Spinal cord (tissue), 10 donors: ENCODE results near the gene NOTCH4. TPM values are rescaled to one million over a fixed set of nuclear protein-coding genes. Genes with fewer than 3 reads are reported as not detected.
"Not testable (repeated sequence)": the region's sequence is repeated elsewhere in the genome, so short reads cannot be mapped to it uniquely, and the experiment has no call there.

Experiments used
- DNase-seq, 6 donors: peaks; one replicate each; pipeline versions ENCODE4 v3.0.0 to v3.0.0-alpha.2; 2013 to 2015; ENCODE audit warnings: low spot score in 6 of 6, low read depth in 4 of 6
- H3K27ac ChIP-seq: one replicate; pipeline ENCODE4 v1.5.1; 2013; ENCODE audit warnings: low read depth, low read length, control low read depth
- H3K27me3 ChIP-seq: one replicate; pipeline ENCODE4 v1.6.1; 2013; ENCODE audit warnings: low read length; ENCODE audit not compliant: control insufficient read depth, insufficient read depth
- H3K36me3 ChIP-seq: one replicate; pipeline ENCODE4 v1.6.1; 2013; ENCODE audit warnings: low read length; ENCODE audit not compliant: control insufficient read depth, insufficient read depth
- H3K4me1 ChIP-seq: one replicate; pipeline ENCODE4 v1.6.1; 2013; ENCODE audit warnings: low read length; ENCODE audit not compliant: control insufficient read depth, insufficient read depth
- H3K4me3 ChIP-seq: one replicate; pipeline ENCODE4 v1.5.1; 2013; ENCODE audit warnings: low read depth, low read length, control low read depth
- H3K9me3 ChIP-seq: one replicate; pipeline ENCODE4 v1.6.1; 2013; ENCODE audit warnings: low read length; ENCODE audit not compliant: control insufficient read depth, insufficient read depth
- WGBS: methylation state at CpG from one replicate; pipeline ENCODE4 v1.1.5; 2013; ENCODE audit warnings: missing lambda C conversion rate; ENCODE audit not compliant: insufficient coverage; 5-methylcytosine and 5-hydroxymethylcytosine counted together
- long read RNA-seq, 4 donors: transcript quantifications; one replicate each; lab custom pipeline, GENCODE V29; 2026
- polyA plus RNA-seq, 2 donors: library from polyadenylated mRNA; unstranded; fragments of 120-200 nt; gene quantifications; one replicate each; pipeline ENCODE4 v1.2.1, GENCODE V29; 2013; ENCODE audit not compliant: insufficient read length in 2 of 2
- total RNA-seq, 2 donors: library from RNA; depleted of rRNA in 1 of 2; stranded (reverse); fragments of 120-200 nt in 1 of 2; fragments of >200 nt in 1 of 2; gene quantifications; one replicate each; pipeline versions ENCODE4 v1.2.3 to v1.2.4, GENCODE V29; 2013 to 2014
- donor health status: healthy.

The NOTCH4 gene
- total RNA-seq (10 to 100 TPM in 1 of 2 donors, 1 to 10 TPM in 1; 8.5 to 12.8 TPM), polyA plus RNA-seq (10 to 100 TPM; 23.3 to 31.2 TPM)
- long read RNA-seq, donor 1, partial matches to known transcripts: 0 of 2 reads
- long read RNA-seq, donor 1, other reads (novel, unspliced or antisense): 0 of 2 reads
- long read RNA-seq, donor 2: 0 reads
- long read RNA-seq, donor 3: 0 reads
- long read RNA-seq, donor 4, partial matches to known transcripts: 10 of 10 reads
- long read RNA-seq, donor 4, other reads (novel, unspliced or antisense): 0 of 10 reads

GRCh38 chr6:32223258-32224235 is at the start of gene NOTCH4:
Gene NOTCH4, minus strand, starts transcription at chr6:32224067. Its CDS starts 139 bp downstream, at chr6:32223928.
- WGBS: 68% methylated on average over 13 of the region's 20 CpGs
- Histone ChIP-seq H3K4me3 (no peak within 1 kb of the TSS), H3K9me3 (no peaks in the 10 kb centered on the region), H3K4me1 (no peaks in the 10 kb centered on the region), H3K27me3 (no peaks in the 10 kb centered on the region), H3K27ac (no peak within 1 kb of the TSS), H3K36me3 (no peaks in the 10 kb centered on the region)
- no peak for DNase-seq

- Histone ChIP-seq H3K36me3 (peaks cover 3% of the 10 kb centered on the region), H3K4me1 (no peaks in the 10 kb centered on the region), H3K27me3 (no peaks in the 10 kb centered on the region), H3K4me3 (no peak overlapping the region), H3K9me3 (peaks cover 2% of the 10 kb centered on the region), H3K27ac (no peak overlapping the region)
- no peak for DNase-seq
- no CpG with 5 or more reads among the region's 1 CpG for WGBS
These were observed 47.6 kb upstream of the NOTCH4 start for GRCh38 chr6:32271429-32271828.

GRCh38 chr6:32268459-32268858 is 44.6 kb upstream of the NOTCH4 start:
- WGBS: no CpG with 5 or more reads among the region's 3 CpGs
- H3K4me1 ChIP-seq, H3K27ac ChIP-seq, H3K27me3 ChIP-seq, H3K36me3 ChIP-seq, DNase-seq, H3K4me3 ChIP-seq, H3K9me3 ChIP-seq: not testable (repeated sequence)

GRCh38 chr6:32267035-32267434 is 43.2 kb upstream of the NOTCH4 start:
- no peaks in the 10 kb centered on the region for H3K9me3 ChIP-seq
- no peak overlapping the region for H3K27ac ChIP-seq
- peaks cover 9% of the 10 kb centered on the region for H3K36me3 ChIP-seq
- no peak for DNase-seq
- H3K4me1 ChIP-seq: no peaks in the 10 kb centered on the region
- no peak overlapping the region for H3K4me3 ChIP-seq
- H3K27me3 ChIP-seq: no peaks in the 10 kb centered on the region

- peaks cover 12% of the 10 kb centered on the region for H3K4me1 ChIP-seq
- not testable (repeated sequence) for H3K27me3 ChIP-seq, DNase-seq, H3K4me3 ChIP-seq, H3K27ac ChIP-seq, H3K36me3 ChIP-seq, H3K9me3 ChIP-seq
- no CpG with 5 or more reads among the region's 4 CpGs for WGBS
These were observed 33.4 kb upstream of the NOTCH4 start for GRCh38 chr6:32257262-32257661.

- peak in 5 of 6 donors; percentile 20 to 92 (median 68) for DNase-seq
- peaks cover 2% of the 10 kb centered on the region for H3K9me3 ChIP-seq
- H3K27me3 ChIP-seq: no peaks in the 10 kb centered on the region
- peaks cover 12% of the 10 kb centered on the region for H3K4me1 ChIP-seq
- peak overlapping the region; percentile 56 for H3K4me3 ChIP-seq
- WGBS: 5% methylated on average over 24 of the region's 30 CpGs
- H3K27ac ChIP-seq: peak overlapping the region; percentile 94
- H3K36me3 ChIP-seq: no peaks in the 10 kb centered on the region
These were observed 31.6 kb upstream of the NOTCH4 start for GRCh38 chr6:32255199-32256153.

GRCh38 chr6:32254761-32255198 is 30.9 kb upstream of the NOTCH4 start:
- peak in 3 of 6 donors; percentile 6 to 76 (median 11) for DNase-seq
- H3K27me3 ChIP-seq: no peaks in the 10 kb centered on the region
- peak overlapping the region; percentile 56 for H3K4me3 ChIP-seq
- H3K9me3 ChIP-seq: peaks cover 2% of the 10 kb centered on the region
- WGBS: 10% methylated on average over 11 of the region's 12 CpGs
- peak overlapping the region; percentile 94 for H3K27ac ChIP-seq
- peaks cover 12% of the 10 kb centered on the region for H3K4me1 ChIP-seq
- no peaks in the 10 kb centered on the region for H3K36me3 ChIP-seq

- H3K27ac ChIP-seq: no peak overlapping the region
- H3K4me3 ChIP-seq: no peak overlapping the region
- no peaks in the 10 kb centered on the region for H3K27me3 ChIP-seq
- peaks cover 2% of the 10 kb centered on the region for H3K9me3 ChIP-seq
- peaks cover 12% of the 10 kb centered on the region for H3K4me1 ChIP-seq
- 83% methylated on average over 2 of the region's 2 CpGs for WGBS
- H3K36me3 ChIP-seq: no peaks in the 10 kb centered on the region
- DNase-seq: no peak
These were observed 28.6 kb upstream of the NOTCH4 start for GRCh38 chr6:32252331-32253009.
